ENCODE measurements around the gene LYSMD1.

DNA sequence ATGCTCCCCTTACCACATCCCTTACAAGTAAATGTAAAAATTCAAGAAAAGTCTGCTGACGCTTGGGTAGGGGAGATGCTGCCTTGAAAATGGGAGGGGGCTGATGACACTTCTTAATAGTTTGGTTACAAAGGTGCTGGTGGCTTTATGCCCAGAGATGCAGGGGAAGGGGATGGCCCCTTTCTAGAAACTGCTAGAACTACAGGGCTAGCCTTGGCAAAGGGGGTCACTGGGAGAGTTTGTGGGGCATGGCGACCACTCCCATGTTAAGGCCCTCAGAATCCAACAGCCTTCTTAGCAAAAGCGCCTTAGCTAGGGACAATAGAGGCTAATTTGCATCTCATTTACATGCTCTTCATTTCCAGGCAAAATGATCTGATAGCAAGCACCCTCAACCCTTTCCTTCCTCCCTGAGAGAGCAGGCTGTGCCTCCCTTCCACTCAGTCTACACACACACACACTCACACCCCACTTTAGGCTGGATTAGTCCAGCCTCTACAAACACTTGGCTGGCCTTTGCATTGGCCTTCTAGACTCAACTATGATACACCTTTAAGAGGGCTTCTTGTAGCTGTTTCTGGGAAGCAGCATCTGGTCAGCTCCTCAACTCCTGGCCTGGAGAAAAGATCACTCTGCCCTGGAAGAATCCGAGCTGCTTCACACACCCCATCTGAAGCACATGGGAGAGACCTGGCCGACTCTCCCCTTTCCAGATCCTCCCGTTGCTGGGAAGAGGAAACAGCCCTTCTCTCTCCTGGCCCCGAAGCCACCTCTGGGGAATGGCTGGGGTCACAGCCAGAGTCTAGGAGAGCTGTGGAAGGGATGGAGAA lies 21.0 kb downstream of the LYSMD1 start:
- TF ChIP-seq, protein P1, sequence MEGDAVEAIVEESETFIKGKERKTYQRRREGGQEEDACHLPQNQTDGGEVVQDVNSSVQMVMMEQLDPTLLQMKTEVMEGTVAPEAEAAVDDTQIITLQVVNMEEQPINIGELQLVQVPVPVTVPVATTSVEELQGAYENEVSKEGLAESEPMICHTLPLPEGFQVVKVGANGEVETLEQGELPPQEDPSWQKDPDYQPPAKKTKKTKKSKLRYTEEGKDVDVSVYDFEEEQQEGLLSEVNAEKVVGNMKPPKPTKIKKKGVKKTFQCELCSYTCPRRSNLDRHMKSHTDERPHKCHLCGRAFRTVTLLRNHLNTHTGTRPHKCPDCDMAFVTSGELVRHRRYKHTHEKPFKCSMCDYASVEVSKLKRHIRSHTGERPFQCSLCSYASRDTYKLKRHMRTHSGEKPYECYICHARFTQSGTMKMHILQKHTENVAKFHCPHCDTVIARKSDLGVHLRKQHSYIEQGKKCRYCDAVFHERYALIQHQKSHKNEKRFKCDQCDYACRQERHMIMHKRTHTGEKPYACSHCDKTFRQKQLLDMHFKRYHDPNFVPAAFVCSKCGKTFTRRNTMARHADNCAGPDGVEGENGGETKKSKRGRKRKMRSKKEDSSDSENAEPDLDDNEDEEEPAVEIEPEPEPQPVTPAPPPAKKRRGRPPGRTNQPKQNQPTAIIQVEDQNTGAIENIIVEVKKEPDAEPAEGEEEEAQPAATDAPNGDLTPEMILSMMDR (IDR thresholded peaks at IDR 0.05; ENCODE audit: insufficient read depth, low read length) = no peak
- TF ChIP-seq POLR2AphosphoS5 (IDR thresholded peaks at IDR 0.05; ENCODE audit: low read depth) (no peak), GABPA (IDR thresholded peaks at IDR 0.05; ENCODE audit: low read depth) (no peak)
